HFFc6 (cell line): ENCODE measurements around the gene LTBP4. TPM values are rescaled to one million over a fixed set of nuclear protein-coding genes. Genes with fewer than 3 reads are reported as not detected.
A peak's percentile ranks its signal among the peaks of the same experiment; 100 is the strongest.
"Not testable (repeated sequence)": the region's sequence is repeated elsewhere in the genome, so short reads cannot be mapped to it uniquely, and the experiment has no call there.

ENCODE experiments used
- DNase-seq: peaks from one replicate; pipeline ENCODE4 v3.0.0-alpha.2; 2018
- H3K27ac Mint-ChIP-seq: 2 replicates; pipeline ENCODE4 v1.8.0; 2020; ENCODE audit warnings: mild to moderate bottlenecking, mixed read lengths
- H3K27me3 Mint-ChIP-seq: 2 replicates; pipeline ENCODE4 v1.8.0; 2021; ENCODE audit warnings: mild to moderate bottlenecking, moderate library complexity, mixed read lengths; ENCODE audit not compliant: insufficient read depth
- H3K36me3 Mint-ChIP-seq: 2 replicates; pipeline ENCODE4 v1.8.0; 2021; ENCODE audit warnings: low read depth, mixed read lengths
- H3K4me1 Mint-ChIP-seq: 2 replicates; pipeline ENCODE4 v1.8.0; 2020; ENCODE audit warnings: low read depth, mixed read lengths
- H3K4me3 Mint-ChIP-seq: 2 replicates; pipeline ENCODE4 v1.8.0; 2020; ENCODE audit warnings: mild to moderate bottlenecking, moderate library complexity, mixed read lengths
- H3K9me3 Mint-ChIP-seq: 2 replicates; pipeline ENCODE4 v1.8.0; 2020; ENCODE audit warnings: mild to moderate bottlenecking, mixed read lengths
- CTCF ChIP-seq: fragments of 200-600 bp; sonication (generic); IDR thresholded peaks from 2 replicates; pipeline ENCODE4 v1.5.0; 2021; ENCODE audit warnings: antibody characterized with exemption, mild to moderate bottlenecking
- total RNA-seq, 6 experiments: library from RNA; stranded (reverse); fragmentation: NEBNext Ultra II Directional; extraction: Animal tissue kit (Norgen Biotek cat#: 25700); gene quantifications; 2 replicates in 1 of 6; 3 replicates in 5 of 6; pipeline ENCODE4 v1.2.3, GENCODE V29; 2021

Gene LTBP4
- total RNA-seq, 6 experiments from 2014 or later = 36.6 to 54.9 (median 51.4) TPM

GRCh38 chr19:40556953-40557530, 44.1 kb upstream of the LTBP4 start:
- H3K36me3 Mint-ChIP-seq = no peaks in the 10 kb centered on the region
- no peak for TF ChIP-seq CTCF
- no peaks in the 10 kb centered on the region for H3K9me3 Mint-ChIP-seq
- peaks cover 52% of the 10 kb centered on the region for H3K27me3 Mint-ChIP-seq
- H3K27ac Mint-ChIP-seq = no peak overlapping the region
- no peak for DNase-seq
- H3K4me3 Mint-ChIP-seq = no peak overlapping the region
- no peaks in the 10 kb centered on the region for H3K4me1 Mint-ChIP-seq

DNA sequence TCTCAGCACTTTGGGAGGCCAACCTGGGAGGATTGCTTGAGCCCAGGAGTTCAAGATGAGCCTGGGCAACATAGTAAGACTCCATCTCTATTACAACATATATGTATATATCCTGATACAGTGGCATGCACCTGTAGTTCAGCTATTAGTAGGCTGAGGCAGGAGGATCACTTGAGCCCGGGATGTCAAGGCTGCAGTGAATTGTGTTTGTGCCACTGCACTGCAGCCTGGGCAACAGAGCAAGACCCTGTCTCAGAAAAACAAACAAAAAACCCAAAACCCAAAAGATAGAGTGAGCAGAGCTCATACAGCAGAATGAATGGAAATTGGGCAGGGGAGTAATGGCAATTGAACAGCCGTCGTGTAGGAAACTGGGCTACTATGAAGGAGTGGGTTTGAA, 41.8 kb upstream of the LTBP4 start:
- H3K27ac Mint-ChIP-seq = no peak overlapping the region
- TF ChIP-seq CTCF = no peak
- no peak for DNase-seq
- H3K36me3 Mint-ChIP-seq = no peaks in the 10 kb centered on the region
- H3K27me3 Mint-ChIP-seq = peaks cover 40% of the 10 kb centered on the region
- no peak overlapping the region for H3K4me3 Mint-ChIP-seq
- no peaks in the 10 kb centered on the region for H3K9me3 Mint-ChIP-seq
- no peaks in the 10 kb centered on the region for H3K4me1 Mint-ChIP-seq

DNA sequence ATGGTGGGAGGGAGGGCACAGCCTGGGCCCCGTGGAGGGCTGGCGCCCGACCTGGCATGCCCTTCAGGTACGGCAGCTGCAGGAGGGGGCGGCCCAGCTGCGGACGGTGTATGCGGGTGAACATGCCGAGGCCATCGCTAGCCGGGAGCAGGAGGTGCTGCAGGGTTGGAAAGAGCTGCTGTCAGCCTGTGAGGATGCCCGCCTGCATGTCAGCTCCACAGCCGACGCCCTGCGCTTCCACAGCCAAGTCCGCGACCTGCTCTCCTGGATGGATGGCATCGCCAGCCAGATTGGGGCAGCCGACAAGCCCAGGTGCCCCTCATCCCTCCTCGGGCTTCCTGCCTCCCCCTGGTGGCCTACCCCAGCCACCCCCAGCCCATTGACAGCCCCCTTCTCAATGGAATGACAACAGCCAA, 41.1 kb upstream of the LTBP4 start:
- Mint-ChIP-seq H3K27me3 (peaks cover 37% of the 10 kb centered on the region), H3K27ac (no peak overlapping the region), H3K4me3 (no peak overlapping the region), H3K4me1 (no peaks in the 10 kb centered on the region), H3K36me3 (no peaks in the 10 kb centered on the region), H3K9me3 (no peaks in the 10 kb centered on the region)
- DNase-seq = no peak
- 0 out of 2 replicates have a peak, but pooled peaks have one; percentile 9 for TF ChIP-seq CTCF

GRCh38 chr19:40561947-40562346, 39.2 kb upstream of the LTBP4 start:
- DNase-seq = no peak
- no peak overlapping the region for H3K27ac Mint-ChIP-seq
- H3K27me3 Mint-ChIP-seq = peaks cover 35% of the 10 kb centered on the region
- H3K36me3 Mint-ChIP-seq = no peaks in the 10 kb centered on the region
- H3K4me3 Mint-ChIP-seq = no peak overlapping the region
- no peaks in the 10 kb centered on the region for H3K4me1 Mint-ChIP-seq
- no peak for TF ChIP-seq CTCF
- H3K9me3 Mint-ChIP-seq = no peaks in the 10 kb centered on the region

DNA sequence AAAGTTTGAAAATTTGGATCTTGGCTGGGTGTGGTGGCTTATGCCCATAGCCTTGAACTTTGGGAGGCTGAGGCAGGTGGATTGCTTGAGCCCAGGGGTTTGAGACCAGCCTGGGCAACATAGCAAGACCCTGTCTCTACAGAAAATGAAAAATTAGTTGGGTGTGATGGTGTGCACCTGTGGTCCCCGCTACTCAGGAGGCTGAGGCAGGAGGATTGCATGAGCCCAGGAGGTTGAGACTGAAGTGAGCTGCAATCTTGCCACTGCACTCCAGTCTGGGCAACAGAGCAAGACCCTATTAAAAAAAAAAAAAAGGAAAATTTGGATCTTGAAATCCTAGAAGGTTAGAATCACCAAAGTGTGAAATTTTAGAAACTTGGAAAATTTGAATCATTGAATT, 36.6 kb upstream of the LTBP4 start:
- not testable (repeated sequence) for H3K27ac Mint-ChIP-seq, H3K4me3 Mint-ChIP-seq, DNase-seq, H3K36me3 Mint-ChIP-seq, H3K4me1 Mint-ChIP-seq, H3K9me3 Mint-ChIP-seq
- H3K27me3 Mint-ChIP-seq = peaks cover 31% of the 10 kb centered on the region

DNA sequence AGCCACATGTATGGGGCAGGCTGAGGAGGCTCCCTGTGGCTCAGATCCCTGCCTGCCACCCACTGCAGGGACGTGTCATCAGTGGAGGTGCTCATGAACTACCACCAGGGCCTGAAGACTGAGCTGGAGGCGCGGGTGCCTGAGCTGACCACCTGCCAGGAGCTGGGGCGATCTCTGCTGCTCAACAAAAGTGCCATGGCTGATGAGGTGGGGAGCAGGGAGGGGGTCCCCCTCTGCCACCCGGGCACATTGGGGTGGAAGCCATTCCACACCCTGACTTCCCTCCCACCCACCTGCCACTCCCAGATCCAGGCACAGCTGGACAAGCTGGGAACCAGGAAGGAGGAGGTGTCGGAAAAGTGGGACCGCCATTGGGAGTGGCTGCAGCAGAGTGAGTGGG, 35.8 kb upstream of the LTBP4 start:
- TF ChIP-seq CTCF = no peak
- Mint-ChIP-seq H3K9me3 (no peaks in the 10 kb centered on the region), H3K4me1 (peaks cover 17% of the 10 kb centered on the region), H3K27ac (no peak overlapping the region), H3K4me3 (no peak overlapping the region), H3K27me3 (peaks cover 27% of the 10 kb centered on the region), H3K36me3 (no peaks in the 10 kb centered on the region)
- no peak for DNase-seq
